GM12872 (cell line): ENCODE results near the gene ARSG.

Source experiments
- CTCF ChIP-seq: IDR thresholded peaks from 3 replicates; pipeline ENCODE4 v1.5.1; 2011; ENCODE audit warnings: low read depth, mild to moderate bottlenecking, low read length, moderate library complexity; ENCODE audit not compliant: insufficient read depth

ARSG gene

DNA sequence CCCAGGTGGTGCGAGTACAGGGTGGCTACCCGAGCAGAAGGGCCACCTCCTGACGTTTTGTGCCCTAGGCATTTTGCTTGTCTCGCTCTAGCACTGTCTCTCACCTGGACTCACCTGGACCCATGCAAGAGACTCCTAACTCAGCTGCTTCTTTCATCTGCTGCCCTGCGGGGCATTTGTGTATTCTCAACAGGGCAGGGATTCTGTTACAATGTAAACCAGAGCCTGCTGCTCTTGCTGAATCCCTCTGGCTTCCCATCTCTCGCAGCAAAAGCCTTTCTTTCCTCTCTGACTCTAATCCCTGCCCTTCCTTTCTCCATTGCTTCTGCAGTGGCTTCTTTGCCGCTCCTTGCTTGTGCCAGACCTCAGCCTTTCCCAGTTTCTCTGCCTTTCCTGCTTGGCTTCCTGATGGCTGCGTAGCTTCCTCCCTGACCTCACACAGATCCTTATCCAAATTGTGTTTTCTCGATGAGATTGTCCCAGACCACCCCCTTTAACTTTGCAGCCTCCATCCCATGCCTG, 10.2 kb downstream of the ARSG start:
- TF ChIP-seq CTCF = no peak

- TF ChIP-seq CTCF = no peak
Observed at GRCh38 chr17:68302066-68302564, 10.8 kb downstream of the ARSG start.

- TF ChIP-seq CTCF = no peak
Observed at GRCh38 chr17:68302666-68303065, 11.4 kb downstream of the ARSG start.

GRCh38 chr17:68304706-68305105, 13.4 kb downstream of the ARSG start:
- no peak for TF ChIP-seq CTCF

GRCh38 chr17:68305142-68305541, 13.8 kb downstream of the ARSG start:
- no peak for TF ChIP-seq CTCF

DNA sequence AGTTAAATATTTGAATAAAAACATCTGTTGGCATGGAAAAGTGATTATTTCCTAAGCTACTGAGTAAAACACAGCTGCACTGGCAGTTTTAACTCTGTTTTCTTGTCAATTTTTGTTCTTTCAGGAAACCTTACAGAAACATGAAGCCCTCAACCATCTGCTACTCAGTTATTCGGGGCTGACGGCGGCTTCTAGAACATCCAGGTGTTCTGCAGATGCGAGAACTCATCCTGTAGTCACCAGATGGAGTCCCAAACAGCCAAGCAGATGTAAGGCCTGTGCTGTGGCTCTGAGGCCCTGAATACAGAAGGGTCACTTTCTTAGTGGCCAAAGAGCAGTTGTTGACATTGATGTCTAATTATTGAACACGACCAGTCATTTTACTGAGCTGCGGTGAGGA, 15.5 kb downstream of the ARSG start:
- TF ChIP-seq CTCF = no peak

DNA sequence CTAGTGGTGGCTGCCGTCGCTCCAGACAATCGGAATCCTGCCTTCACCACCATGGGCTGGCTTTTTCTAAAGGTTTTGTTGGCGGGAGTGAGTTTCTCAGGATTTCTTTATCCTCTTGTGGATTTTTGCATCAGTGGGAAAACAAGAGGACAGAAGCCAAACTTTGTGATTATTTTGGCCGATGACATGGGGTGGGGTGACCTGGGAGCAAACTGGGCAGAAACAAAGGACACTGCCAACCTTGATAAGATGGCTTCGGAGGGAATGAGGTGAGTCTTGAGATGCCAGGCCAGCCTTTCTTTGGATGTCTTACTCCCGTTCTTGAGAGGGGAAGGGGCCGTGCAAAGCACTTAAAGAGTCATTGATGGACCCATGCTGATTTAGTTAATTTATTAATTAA, 16.1 kb downstream of the ARSG start:
- no peak for TF ChIP-seq CTCF
